ENCODE data around the gene HAUS6. TPM values are rescaled to one million over a fixed set of nuclear protein-coding genes. Genes with fewer than 3 reads are reported as not detected.
"Not testable (repeated sequence)": the region's sequence is repeated elsewhere in the genome, so short reads cannot be mapped to it uniquely, and the experiment has no call there.

The HAUS6 gene
- polyA plus RNA-seq, 1 donor (not counting 4 experiments of a cell fraction or from before 2014, with no cell fraction given) = 15.7 TPM

DNA sequence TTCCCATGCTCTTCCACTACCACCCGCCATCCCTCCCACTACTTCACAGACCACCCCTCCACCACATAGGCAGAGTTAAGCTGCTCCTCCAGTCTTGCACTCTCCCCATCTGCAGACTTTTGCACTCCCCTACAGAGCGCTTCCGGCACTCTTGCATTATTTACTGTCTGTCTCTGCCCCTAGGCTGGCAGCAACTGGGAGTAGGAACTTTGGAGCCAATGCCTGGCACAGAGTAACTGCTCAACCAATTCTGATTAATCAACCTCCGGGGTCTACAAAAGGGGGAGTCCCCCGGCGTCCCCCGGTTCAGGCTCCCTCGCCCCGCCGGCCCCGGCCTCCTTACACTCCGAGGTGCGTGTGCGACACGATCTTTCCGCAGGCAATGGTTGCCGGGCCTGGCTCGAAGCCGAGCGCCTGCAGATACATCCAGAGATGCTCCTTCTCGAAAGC, 498 bp downstream of the HAUS6 start:
- dilution Hi-C loops (cut with MboI; ENCODE audit: extremely low pct_ligation_motif_present, low sequenced_read_pairs) = no loop called here
- H2AFZ ChIP-seq (ENCODE audit: control insufficient read depth, low read length) = peak overlapping the region; percentile 92

DNA sequence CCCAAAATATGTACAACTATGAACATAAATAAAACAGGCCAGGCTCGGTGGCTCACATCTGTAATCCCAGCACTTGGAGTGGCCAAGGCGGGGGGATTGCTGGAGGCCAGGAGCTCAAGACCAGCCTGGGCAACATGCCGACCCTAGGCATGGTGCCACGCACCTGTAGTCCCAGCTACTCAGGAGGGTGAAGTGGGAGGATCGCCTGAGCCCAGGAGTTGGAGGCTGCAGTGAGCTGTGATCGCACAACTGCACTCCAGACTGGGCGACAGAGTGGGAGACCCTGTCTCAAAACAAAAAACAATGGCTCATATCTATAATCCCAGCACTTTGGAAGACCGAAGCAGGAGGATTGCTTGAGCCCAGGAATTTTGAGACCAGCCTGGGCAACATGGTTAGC, 1.5 kb downstream of the HAUS6 start:
- H3K79me2 ChIP-seq (ENCODE audit: control insufficient read depth, insufficient read depth, low read length) = peaks cover 49% of the 10 kb centered on the region
- DNase-seq (ENCODE audit: low read depth, low spot score) = no peak

More for the DNA sequence above, 498 bp downstream of the HAUS6 start:
- Histone ChIP-seq H3K4me1 (ENCODE audit: control insufficient read depth, extremely low read depth, insufficient read depth, low read length) (peaks cover 10% of the 10 kb centered on the region), H3K27me3 (ENCODE audit: control insufficient read depth, extremely low read depth, insufficient read depth, low read length) (no peaks in the 10 kb centered on the region), H3K9me3 (ENCODE audit: control insufficient read depth, low read depth, low read length) (no peaks in the 10 kb centered on the region), H3K27ac (ENCODE audit: control insufficient read depth, insufficient read depth, low read length) (peak overlapping the region; percentile 91), H3K9me1 (ENCODE audit: control insufficient read depth, extremely low read depth, insufficient read depth, low read length) (no peaks in the 10 kb centered on the region), H3K36me3 (ENCODE audit: control insufficient read depth in 2 of 2, extremely low read depth in 1 of 2, insufficient read depth in 2 of 2, low read length in 2 of 2) (no peaks in the 10 kb centered on the region), H4K20me1 (ENCODE audit: control insufficient read depth, extremely low read depth, insufficient read depth, low read length) (no peaks in the 10 kb centered on the region), H3K79me2 (ENCODE audit: control insufficient read depth, insufficient read depth, low read length) (peaks cover 45% of the 10 kb centered on the region), H3K4me3 (ENCODE audit: control insufficient read depth in 2 of 3, extremely low read depth in 1 of 3, insufficient read depth in 2 of 3, low read depth in 1 of 3, low read length in 3 of 3) (peak overlapping the region; percentile 64 to 98 (median 87)), H3K4me2 (ENCODE audit: control insufficient read depth, extremely low read depth, insufficient read depth, low read depth, low read length) (peak overlapping the region; percentile 90), H3K9ac (ENCODE audit: control insufficient read depth, extremely low read depth, insufficient read depth, low read length) (peak overlapping the region; percentile 86)
- no peak for DNase-seq (ENCODE audit: low read depth, low spot score)
- no peak for TF ChIP-seq EZH2 (IDR thresholded peaks at IDR 0.05; ENCODE audit: low read length)
- TF ChIP-seq, protein P1, sequence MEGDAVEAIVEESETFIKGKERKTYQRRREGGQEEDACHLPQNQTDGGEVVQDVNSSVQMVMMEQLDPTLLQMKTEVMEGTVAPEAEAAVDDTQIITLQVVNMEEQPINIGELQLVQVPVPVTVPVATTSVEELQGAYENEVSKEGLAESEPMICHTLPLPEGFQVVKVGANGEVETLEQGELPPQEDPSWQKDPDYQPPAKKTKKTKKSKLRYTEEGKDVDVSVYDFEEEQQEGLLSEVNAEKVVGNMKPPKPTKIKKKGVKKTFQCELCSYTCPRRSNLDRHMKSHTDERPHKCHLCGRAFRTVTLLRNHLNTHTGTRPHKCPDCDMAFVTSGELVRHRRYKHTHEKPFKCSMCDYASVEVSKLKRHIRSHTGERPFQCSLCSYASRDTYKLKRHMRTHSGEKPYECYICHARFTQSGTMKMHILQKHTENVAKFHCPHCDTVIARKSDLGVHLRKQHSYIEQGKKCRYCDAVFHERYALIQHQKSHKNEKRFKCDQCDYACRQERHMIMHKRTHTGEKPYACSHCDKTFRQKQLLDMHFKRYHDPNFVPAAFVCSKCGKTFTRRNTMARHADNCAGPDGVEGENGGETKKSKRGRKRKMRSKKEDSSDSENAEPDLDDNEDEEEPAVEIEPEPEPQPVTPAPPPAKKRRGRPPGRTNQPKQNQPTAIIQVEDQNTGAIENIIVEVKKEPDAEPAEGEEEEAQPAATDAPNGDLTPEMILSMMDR (optimal IDR thresholded peaks at IDR 0.05 in 1 of 3, IDR thresholded peaks at IDR 0.05 in 1 of 3, conservative IDR thresholded peaks at IDR 0.05 in 1 of 3; ENCODE audit: extremely low read depth in 1 of 3, insufficient read depth in 2 of 3, low read length in 3 of 3) = no peak
- FAIRE-seq = no peak

DNA sequence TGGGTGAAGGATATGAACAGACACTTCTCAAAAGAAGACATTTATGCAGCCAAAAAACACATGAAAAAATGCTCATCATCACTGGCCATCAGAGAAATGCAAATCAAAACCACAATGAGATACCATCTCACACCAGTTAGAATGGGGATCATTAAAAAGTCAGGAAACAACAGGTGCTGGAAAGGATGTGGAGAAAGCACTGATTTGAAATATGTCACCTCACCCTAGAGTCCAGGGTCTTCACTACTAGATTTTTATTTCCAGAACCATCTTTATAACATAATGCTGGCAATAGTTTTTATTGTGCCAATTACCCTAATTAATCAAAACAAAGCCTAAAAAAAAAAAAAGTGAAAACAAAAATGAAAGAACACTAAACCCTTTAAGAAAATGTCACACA, 5.3 kb downstream of the HAUS6 start:
- dilution Hi-C loops (cut with MboI; ENCODE audit: extremely low pct_ligation_motif_present, low sequenced_read_pairs); DNase-seq (ENCODE audit: low read depth, low spot score); H4K20me1 ChIP-seq (ENCODE audit: control insufficient read depth, extremely low read depth, insufficient read depth, low read length); H3K9ac ChIP-seq (ENCODE audit: control insufficient read depth, extremely low read depth, insufficient read depth, low read length); H2AFZ ChIP-seq (ENCODE audit: control insufficient read depth, low read length); H3K9me1 ChIP-seq (ENCODE audit: control insufficient read depth, extremely low read depth, insufficient read depth, low read length); H3K4me3 ChIP-seq (ENCODE audit: control insufficient read depth in 2 of 3, extremely low read depth in 1 of 3, insufficient read depth in 2 of 3, low read depth in 1 of 3, low read length in 3 of 3); FAIRE-seq; H3K27me3 ChIP-seq (ENCODE audit: control insufficient read depth, extremely low read depth, insufficient read depth, low read length); H3K4me1 ChIP-seq (ENCODE audit: control insufficient read depth, extremely low read depth, insufficient read depth, low read length); H3K9me3 ChIP-seq (ENCODE audit: control insufficient read depth, low read depth, low read length); H3K4me2 ChIP-seq (ENCODE audit: control insufficient read depth, extremely low read depth, insufficient read depth, low read depth, low read length); H3K27ac ChIP-seq (ENCODE audit: control insufficient read depth, insufficient read depth, low read length): not testable (repeated sequence)
- Histone ChIP-seq H3K79me2 (ENCODE audit: control insufficient read depth, insufficient read depth, low read length) (peaks cover 48% of the 10 kb centered on the region), H3K36me3 (ENCODE audit: control insufficient read depth in 2 of 2, extremely low read depth in 1 of 2, insufficient read depth in 2 of 2, low read length in 2 of 2) (peaks cover 2 to 16% of the 10 kb centered on the region in 2 experiments)

More for the DNA sequence above, 1.5 kb downstream of the HAUS6 start:
- Histone ChIP-seq H3K27me3 (ENCODE audit: control insufficient read depth, extremely low read depth, insufficient read depth, low read length) (no peaks in the 10 kb centered on the region), H3K4me1 (ENCODE audit: control insufficient read depth, extremely low read depth, insufficient read depth, low read length) (peaks cover 10% of the 10 kb centered on the region), H3K36me3 (ENCODE audit: control insufficient read depth in 2 of 2, extremely low read depth in 1 of 2, insufficient read depth in 2 of 2, low read length in 2 of 2) (peaks cover 1 to 4% of the 10 kb centered on the region in 2 experiments), H2AFZ (ENCODE audit: control insufficient read depth, low read length) (no peak overlapping the region), H3K9ac (ENCODE audit: control insufficient read depth, extremely low read depth, insufficient read depth, low read length) (no peak overlapping the region), H3K9me1 (ENCODE audit: control insufficient read depth, extremely low read depth, insufficient read depth, low read length) (no peaks in the 10 kb centered on the region), H3K4me3 (ENCODE audit: control insufficient read depth in 2 of 3, extremely low read depth in 1 of 3, insufficient read depth in 2 of 3, low read depth in 1 of 3, low read length in 3 of 3) (peak overlapping the region in 2 of 3 experiments; percentile 18 to 36), H4K20me1 (ENCODE audit: control insufficient read depth, extremely low read depth, insufficient read depth, low read length) (no peaks in the 10 kb centered on the region), H3K9me3 (ENCODE audit: control insufficient read depth, low read depth, low read length) (no peaks in the 10 kb centered on the region), H3K4me2 (ENCODE audit: control insufficient read depth, extremely low read depth, insufficient read depth, low read depth, low read length) (peak overlapping the region; percentile 80), H3K27ac (ENCODE audit: control insufficient read depth, insufficient read depth, low read length) (no peak overlapping the region)
- dilution Hi-C loops (cut with MboI; ENCODE audit: extremely low pct_ligation_motif_present, low sequenced_read_pairs) = no loop called here
- FAIRE-seq = no peak
- TF ChIP-seq, protein P1 (optimal IDR thresholded peaks at IDR 0.05 in 1 of 3, IDR thresholded peaks at IDR 0.05 in 1 of 3, conservative IDR thresholded peaks at IDR 0.05 in 1 of 3; ENCODE audit: extremely low read depth in 1 of 3, insufficient read depth in 2 of 3, low read length in 3 of 3) = no peak
- TF ChIP-seq EZH2 (IDR thresholded peaks at IDR 0.05; ENCODE audit: low read length) = no peak

Data from keratinocyte (primary cell).